Stimulated activated CD8-positive, alpha-beta memory T cell treated with anti-CD3 and anti-CD28 coated beads, Interleukin-15, amount 100 ng/mL, for 48 hours (primary cell): ENCODE measurements around the gene TBC1D16.
"Not testable (repeated sequence)": the region's sequence is repeated elsewhere in the genome, so short reads cannot be mapped to it uniquely, and the experiment has no call there.

Experiments
- DNase-seq, 2 donors: peaks; one replicate each; pipeline ENCODE4 v3.0.0-alpha.2; 2020; ENCODE audit warnings: low read depth in 2 of 2

The TBC1D16 gene

GRCh38 chr17:79916506-79916905 lies 119.2 kb downstream of the TBC1D16 start:
- no peak for DNase-seq

GRCh38 chr17:79915850-79916430 lies 119.7 kb downstream of the TBC1D16 start:
- no peak for DNase-seq

DNA sequence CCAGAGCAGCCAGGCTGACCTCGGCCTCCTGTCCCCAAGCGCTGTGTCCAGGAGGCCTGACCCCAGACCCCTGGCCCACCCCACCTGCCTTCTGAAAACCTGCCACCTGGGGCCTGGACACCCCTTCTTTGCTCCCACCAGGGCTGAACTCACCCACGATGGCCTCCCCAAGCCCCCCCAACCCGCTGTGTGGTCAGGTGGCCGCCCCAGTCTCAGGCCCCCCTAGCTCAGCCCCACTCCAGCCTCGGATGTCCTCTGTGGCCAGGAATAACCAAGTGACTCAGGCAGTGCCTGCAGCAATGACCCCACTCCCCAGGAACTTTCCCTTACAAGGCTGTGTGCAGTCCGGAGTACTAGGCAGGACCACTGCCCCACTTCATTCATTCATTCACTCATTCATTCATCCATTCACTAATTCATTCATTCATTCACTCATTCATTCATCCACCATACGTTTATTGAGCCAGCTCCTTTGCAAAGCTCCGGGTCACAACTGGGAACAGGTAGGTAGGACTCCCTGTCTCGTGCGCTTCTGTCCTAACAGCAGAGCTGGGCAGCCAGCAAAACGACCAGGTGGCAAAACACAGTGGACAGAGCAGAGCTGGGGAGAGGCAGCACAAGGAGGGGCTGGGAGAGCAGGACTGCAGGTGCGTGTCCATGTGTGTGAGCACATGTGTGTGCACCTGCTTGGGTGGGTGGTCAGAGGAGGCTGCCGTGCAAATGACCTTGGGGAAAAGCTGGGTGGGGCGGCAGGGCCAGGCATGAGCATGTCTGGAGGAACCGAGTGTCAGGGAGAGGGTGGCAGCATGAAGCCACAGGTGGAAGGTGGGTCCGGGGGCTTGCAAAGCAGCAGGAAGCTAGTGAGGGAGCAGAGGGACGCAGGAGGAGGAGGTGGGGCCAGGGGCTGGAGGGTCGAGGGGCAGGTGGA lies 120.6 kb downstream of the TBC1D16 start:
- no peak for DNase-seq

DNA sequence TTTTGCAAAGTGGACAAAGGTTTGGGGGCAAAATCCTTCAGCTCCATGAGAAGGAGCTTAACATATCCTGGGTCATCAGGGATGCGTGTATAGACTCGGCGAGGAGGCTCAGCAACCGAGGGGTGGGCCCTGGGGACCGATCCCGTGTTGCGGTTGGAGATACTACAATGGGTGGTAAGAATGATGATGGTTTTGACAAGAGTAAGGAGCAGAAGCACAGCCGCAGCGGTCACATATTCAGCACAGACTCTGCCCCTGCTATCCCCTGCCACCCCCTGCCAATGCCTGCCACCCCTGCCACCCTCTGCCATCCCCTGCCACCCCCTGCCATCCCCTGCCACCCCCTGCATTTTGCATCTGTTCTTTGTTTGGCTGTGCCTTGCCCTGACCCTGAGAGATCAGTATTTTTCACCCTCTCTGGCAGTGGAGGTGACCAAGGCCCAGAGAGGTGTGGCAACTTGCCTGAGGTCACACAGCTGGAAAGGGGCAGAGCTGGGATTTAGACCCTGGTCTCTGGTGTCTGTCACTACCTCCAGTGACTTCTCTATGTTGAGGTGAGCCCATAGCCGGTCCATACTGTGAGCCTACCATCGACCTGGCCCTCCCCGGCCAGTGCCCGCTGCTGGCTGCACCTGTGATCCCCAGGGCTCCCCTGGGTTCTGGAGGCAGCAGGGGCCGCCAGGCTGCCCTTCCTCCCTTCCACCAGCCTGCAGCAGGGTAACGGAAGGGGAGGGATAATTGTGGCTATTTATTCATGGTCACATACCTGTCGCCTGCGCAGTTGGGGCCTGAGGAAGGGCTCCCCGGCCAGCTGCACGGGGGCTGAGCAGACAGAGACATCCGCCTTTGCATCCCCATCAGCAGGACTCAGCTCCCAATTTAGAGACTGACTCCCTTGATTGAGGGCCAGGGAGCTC lies 121.5 kb downstream of the TBC1D16 start:
- DNase-seq: no peak

- DNase-seq: no peak
Measured at GRCh38 chr17:79913451-79913850, 122.2 kb downstream of the TBC1D16 start.

GRCh38 chr17:79912552-79913330 lies 122.9 kb downstream of the TBC1D16 start:
- no peak for DNase-seq

GRCh38 chr17:79911430-79912399 lies 124.0 kb downstream of the TBC1D16 start:
- DNase-seq: no peak

DNA sequence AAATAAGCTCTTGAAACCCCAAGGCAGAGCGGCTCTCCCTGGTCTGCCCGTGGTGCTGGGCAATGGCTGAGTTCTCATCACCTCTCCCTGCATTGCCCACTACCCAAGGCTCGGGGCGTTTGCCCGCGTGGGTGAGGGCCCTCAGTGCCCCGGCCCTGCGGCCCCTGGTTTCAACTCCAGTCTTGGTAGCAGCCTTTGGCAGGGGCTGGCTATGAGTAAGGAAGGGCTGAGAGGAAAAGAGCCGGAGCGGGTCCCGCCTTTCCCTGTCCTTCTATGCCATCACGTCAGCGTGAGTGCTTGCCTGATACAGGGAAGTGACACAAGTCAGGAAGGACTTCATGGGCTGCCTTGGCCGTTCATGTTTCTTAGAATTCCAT lies 124.7 kb downstream of the TBC1D16 start:
- DNase-seq: no peak

- DNase-seq: no peak
Measured at GRCh38 chr17:79909121-79909520, 126.6 kb downstream of the TBC1D16 start.

GRCh38 chr17:79907850-79908249 lies 127.8 kb downstream of the TBC1D16 start:
- no peak for DNase-seq

DNA sequence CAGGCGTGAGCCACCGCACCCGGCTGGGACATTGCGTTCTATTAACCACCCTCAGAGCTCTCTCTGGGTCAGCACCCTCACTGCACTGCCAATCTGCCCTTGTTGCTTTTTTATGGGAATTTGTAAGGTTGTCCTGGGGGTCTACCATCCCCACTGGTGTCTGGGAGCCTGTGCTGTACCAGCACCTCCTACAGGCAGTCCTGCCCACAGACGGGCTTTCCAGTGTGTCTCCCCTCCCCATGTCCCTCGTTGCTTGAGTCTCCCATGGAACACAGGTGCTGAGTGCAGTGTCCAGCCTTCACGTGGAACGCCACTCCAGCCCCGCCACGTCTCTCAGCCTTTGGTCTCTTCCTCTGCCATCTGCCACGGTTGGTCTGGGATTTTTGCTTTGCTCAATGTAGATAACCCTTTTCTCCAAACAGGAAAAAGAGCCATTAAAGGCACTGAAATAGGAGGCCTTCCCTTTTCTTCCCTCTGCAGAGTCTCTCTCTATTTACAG lies 128.4 kb downstream of the TBC1D16 start:
- no peak for DNase-seq

DNA sequence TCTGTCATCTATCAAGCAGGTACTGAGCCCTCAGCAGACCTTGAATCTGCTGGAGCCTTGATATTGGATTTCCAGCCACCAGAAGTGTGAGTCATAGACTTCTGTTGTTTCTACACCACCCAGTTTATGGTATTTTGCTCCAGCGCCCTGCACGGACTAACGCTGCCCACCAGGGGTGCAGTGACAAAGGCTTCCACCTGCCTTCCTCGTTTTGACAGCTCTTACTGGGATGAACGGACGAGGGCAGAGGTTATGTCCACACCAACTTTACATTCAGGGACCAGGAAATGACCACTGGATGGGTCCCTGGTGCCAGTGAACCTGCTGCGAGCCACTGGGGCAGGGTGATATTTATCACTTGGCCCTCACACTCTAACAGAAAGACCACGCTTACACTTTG lies 129.8 kb downstream of the TBC1D16 start:
- no peak for DNase-seq

GRCh38 chr17:79904865-79905264 lies 130.8 kb downstream of the TBC1D16 start:
- DNase-seq: no peak

DNA sequence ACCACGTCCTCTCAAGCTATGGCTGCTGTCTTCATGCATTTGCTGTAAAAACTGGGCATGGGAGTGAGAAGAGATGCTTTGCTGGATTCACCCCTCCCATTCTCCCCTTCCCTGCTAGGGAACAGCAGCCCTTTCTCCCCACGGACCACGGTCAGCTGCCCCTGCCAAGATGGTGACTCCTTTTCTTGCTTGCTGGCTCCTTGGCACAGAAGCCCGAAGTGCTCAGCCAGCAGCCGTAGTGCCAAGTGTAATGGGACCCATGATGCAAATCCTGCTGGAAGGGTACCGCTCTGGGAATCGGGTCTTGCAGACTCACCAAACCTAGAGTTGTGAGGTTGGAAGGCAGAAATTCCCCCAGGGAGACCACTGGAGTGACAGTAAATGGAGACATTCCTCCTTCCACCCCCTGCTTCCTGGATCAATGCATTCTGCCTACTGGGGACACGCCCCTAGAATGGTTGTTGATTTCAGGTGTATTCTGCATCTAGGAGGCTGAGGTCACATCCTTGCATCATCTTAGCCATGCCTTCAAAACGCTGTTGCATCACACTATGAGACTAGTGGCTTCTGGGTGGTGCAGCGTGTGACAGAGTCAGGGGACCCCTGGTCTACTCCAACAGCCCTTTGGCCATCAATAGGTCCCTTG lies 133.4 kb downstream of the TBC1D16 start:
- no peak for DNase-seq

DNA sequence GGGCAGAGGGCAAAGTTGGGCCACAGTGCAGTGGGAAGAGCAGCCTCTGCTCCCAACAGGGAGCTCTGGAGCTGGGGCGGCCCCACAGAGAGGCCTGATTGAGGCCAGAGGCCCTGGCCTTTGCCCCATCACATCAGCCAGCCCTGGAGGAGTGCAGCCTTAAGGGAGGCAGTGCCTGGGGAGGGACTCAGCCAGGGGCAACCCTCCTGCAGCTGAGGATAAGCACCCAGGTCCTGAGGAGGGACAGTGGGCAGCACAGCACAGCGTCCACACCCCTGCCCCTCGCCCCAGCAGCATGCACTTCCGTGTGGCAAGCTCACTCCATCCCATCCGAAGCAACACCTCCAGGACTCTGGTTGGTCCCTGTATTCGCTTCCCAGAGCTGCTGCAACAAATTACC lies 134.5 kb downstream of the TBC1D16 start:
- DNase-seq: no peak

- no peak for DNase-seq
Measured at GRCh38 chr17:79899584-79899983, 136.1 kb downstream of the TBC1D16 start.

DNA sequence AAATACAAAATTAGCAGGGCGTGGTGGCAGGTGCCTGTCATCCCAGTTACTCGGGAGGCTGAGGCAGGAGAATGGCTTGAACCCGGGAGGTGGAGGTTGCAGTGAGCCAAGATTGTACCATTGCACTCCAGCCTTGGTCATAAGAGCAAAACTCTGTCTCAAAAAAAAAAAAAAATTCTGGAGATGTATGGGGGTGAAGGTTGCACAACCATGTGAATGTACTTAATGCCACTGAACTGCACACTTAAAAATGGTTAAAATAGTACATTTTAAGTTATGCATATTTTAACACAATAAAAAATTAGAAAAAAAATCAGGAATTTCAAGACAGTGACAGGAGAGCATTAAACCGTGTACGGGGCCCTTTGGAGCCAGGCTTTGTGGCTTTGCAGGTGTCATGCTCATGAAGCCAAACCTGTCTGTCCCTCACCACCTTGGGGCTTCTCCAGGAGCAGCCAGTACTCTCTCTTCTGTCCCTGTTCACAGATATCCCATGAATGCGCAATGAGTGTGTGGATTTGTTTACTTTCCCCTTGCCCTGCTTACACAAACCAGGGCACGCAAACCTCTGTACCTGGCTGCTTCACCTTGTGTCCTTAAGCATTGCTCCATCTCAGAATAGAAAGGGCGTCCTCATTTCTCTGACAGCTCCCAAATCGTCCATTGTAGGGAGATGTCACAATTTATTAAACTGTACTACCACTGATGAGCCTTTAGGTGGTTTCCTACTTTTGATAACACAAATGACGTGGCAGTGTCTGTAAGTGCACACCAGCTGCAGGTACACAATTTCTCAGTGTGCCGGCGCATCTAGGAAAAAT lies 138.2 kb downstream of the TBC1D16 start:
- DNase-seq: no peak

GRCh38 chr17:79893457-79893856 lies 142.2 kb downstream of the TBC1D16 start:
- DNase-seq: not testable (repeated sequence)
